Endothelial cell of umbilical vein (primary cell): ENCODE data around the gene CYFIP1.

Experiments
- MYC ChIP-seq: IDR thresholded peaks from one replicate; pipeline ENCODE4 v1.6.1; 2011; ENCODE audit warnings: mild to moderate bottlenecking, low read depth, low read length
- POLR2AphosphoS5 ChIP-seq: IDR thresholded peaks from 2 replicates; pipeline ENCODE4 v1.6.1; 2012; ENCODE audit warnings: low read depth, mild to moderate bottlenecking, control low read depth, low read length, moderate library complexity; ENCODE audit not compliant: insufficient read depth
- TF ChIP-seq, protein P1 (sequence below), 2 donors: IDR thresholded peaks; 1 replicate in 1 of 2; 2 replicates in 1 of 2; pipeline ENCODE4 v1.5.1; 2011; ENCODE audit warnings: low read length in 2 of 2, mild to moderate bottlenecking in 2 of 2, moderate library complexity in 2 of 2, control low read depth in 1 of 2, inconsistent platforms in 1 of 2, low read depth in 1 of 2; ENCODE audit not compliant: insufficient read depth in 1 of 2; ENCODE audit errors: extremely low read depth in 1 of 2

DNA sequence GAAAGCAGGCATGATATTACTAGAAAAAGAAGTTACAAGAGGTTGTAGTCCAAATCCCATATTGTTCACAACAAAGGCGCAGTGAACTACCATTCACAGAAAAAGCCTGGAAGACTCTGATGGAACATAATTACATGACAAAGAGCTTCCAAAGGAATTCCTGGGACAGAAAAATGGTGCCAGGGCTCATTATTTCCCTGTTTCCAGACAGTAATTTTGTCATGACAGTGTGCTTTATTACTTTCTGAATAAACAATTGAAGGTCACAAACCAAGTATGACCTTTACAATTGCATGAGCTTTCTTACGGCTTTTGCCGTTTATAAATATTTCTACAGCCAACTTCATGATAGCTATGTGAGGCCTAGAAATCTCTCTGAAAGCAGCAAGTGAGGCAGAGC, 61.0 kb downstream of the CYFIP1 start:
- TF ChIP-seq, protein P1, sequence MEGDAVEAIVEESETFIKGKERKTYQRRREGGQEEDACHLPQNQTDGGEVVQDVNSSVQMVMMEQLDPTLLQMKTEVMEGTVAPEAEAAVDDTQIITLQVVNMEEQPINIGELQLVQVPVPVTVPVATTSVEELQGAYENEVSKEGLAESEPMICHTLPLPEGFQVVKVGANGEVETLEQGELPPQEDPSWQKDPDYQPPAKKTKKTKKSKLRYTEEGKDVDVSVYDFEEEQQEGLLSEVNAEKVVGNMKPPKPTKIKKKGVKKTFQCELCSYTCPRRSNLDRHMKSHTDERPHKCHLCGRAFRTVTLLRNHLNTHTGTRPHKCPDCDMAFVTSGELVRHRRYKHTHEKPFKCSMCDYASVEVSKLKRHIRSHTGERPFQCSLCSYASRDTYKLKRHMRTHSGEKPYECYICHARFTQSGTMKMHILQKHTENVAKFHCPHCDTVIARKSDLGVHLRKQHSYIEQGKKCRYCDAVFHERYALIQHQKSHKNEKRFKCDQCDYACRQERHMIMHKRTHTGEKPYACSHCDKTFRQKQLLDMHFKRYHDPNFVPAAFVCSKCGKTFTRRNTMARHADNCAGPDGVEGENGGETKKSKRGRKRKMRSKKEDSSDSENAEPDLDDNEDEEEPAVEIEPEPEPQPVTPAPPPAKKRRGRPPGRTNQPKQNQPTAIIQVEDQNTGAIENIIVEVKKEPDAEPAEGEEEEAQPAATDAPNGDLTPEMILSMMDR (IDR thresholded peaks at IDR 0.05; ENCODE audit: extremely low read depth in 1 of 2, insufficient read depth in 1 of 2, low read depth in 1 of 2, low read length in 2 of 2), result no peak
- TF ChIP-seq POLR2AphosphoS5, result no peak
- TF ChIP-seq MYC, result no peak
